Skeletal muscle tissue (tissue), 4 donors: ENCODE data around the gene INHBC. TPM values are rescaled to one million over a fixed set of nuclear protein-coding genes. Genes with fewer than 3 reads are reported as not detected.

Source experiments
- H3K27ac ChIP-seq: one replicate; pipeline ENCODE4 v1.7.0; 2013; ENCODE audit warnings: mild to moderate bottlenecking, low read depth, low read length, inconsistent platforms
- H3K27me3 ChIP-seq, 3 donors: one replicate each; pipeline ENCODE4 v1.7.0; 2013; ENCODE audit warnings: low read length in 3 of 3; ENCODE audit not compliant: control insufficient read depth in 3 of 3, insufficient read depth in 3 of 3
- H3K36me3 ChIP-seq, 3 donors: one replicate each; pipeline ENCODE4 v1.7.0; 2013; ENCODE audit warnings: low read length in 3 of 3; ENCODE audit not compliant: control insufficient read depth in 3 of 3, insufficient read depth in 3 of 3
- H3K4me1 ChIP-seq, 3 donors: one replicate each; pipeline ENCODE4 v1.7.0; 2013; ENCODE audit warnings: low read length in 3 of 3, mild to moderate bottlenecking in 3 of 3; ENCODE audit not compliant: control insufficient read depth in 3 of 3, insufficient read depth in 3 of 3
- H3K4me3 ChIP-seq, 3 donors: one replicate each; pipeline ENCODE4 v1.7.0; 2013; ENCODE audit warnings: low read length in 3 of 3
- H3K9ac ChIP-seq, 3 donors: one replicate each; pipeline ENCODE4 v1.7.0; 2013; ENCODE audit warnings: low read length in 3 of 3, mild to moderate bottlenecking in 3 of 3, moderate library complexity in 2 of 3, low read depth in 1 of 3
- H3K9me3 ChIP-seq, 3 donors: one replicate each; pipeline ENCODE4 v1.7.0; 2013; ENCODE audit warnings: low read length in 3 of 3; ENCODE audit not compliant: control insufficient read depth in 3 of 3
- total RNA-seq: library from RNA; depleted of rRNA; stranded (reverse); fragments of >200 nt; gene quantifications from one replicate; pipeline ENCODE4 v1.2.3, GENCODE V29; 2014
- donor health status: Osteomylitis.

Gene INHBC
- total RNA-seq, 1 donor from 2014 or later = not detected

GRCh38 chr12:57465030-57465746 is 30.6 kb downstream of the INHBC start:
- Histone ChIP-seq H3K36me3 (no peaks in the 10 kb centered on the region), H3K4me1 (peaks cover 17 to 22% (median 21%) of the 10 kb centered on the region in 3 donors), H3K27ac (no peak overlapping the region), H3K9me3 (no peaks in the 10 kb centered on the region), H3K9ac (no peak overlapping the region), H3K27me3 (peaks cover 11 to 32% (median 18%) of the 10 kb centered on the region in 3 donors), H3K4me3 (no peak overlapping the region)

- H3K36me3 ChIP-seq = no peaks in the 10 kb centered on the region
- peaks cover 8 to 27% (median 22%) of the 10 kb centered on the region in 3 donors for H3K27me3 ChIP-seq
Observed at GRCh38 chr12:57465747-57466505, 31.3 kb downstream of the INHBC start.

GRCh38 chr12:57467212-57467874 is 32.8 kb downstream of the INHBC start:
- H3K9ac ChIP-seq = no peak overlapping the region
- no peak overlapping the region for H3K27ac ChIP-seq
- H3K4me1 ChIP-seq = peaks cover 3 to 6% (median 6%) of the 10 kb centered on the region in 3 donors
- H3K27me3 ChIP-seq = peaks cover 8 to 32% (median 26%) of the 10 kb centered on the region in 3 donors
- H3K4me3 ChIP-seq = no peak overlapping the region
- no peaks in the 10 kb centered on the region for H3K9me3 ChIP-seq
- H3K36me3 ChIP-seq = no peaks in the 10 kb centered on the region

More at GRCh38 chr12:57465747-57466505, 31.3 kb downstream of the INHBC start:
- peaks cover 12 to 14% (median 14%) of the 10 kb centered on the region in 3 donors for H3K4me1 ChIP-seq
- H3K9ac ChIP-seq = no peak overlapping the region
- H3K4me3 ChIP-seq = no peak overlapping the region
- no peaks in the 10 kb centered on the region for H3K9me3 ChIP-seq
- no peak overlapping the region for H3K27ac ChIP-seq

- no peak overlapping the region for H3K27ac ChIP-seq
- peaks cover 0 to under 1% (median under 1%) of the 10 kb centered on the region in 3 donors for H3K4me1 ChIP-seq
- peaks cover 14 to 35% (median 30%) of the 10 kb centered on the region in 3 donors for H3K27me3 ChIP-seq
- no peaks in the 10 kb centered on the region for H3K36me3 ChIP-seq
- H3K9ac ChIP-seq = no peak overlapping the region
- H3K9me3 ChIP-seq = no peaks in the 10 kb centered on the region
- no peak overlapping the region for H3K4me3 ChIP-seq
Observed at GRCh38 chr12:57467915-57468314, 33.3 kb downstream of the INHBC start.

- Histone ChIP-seq H3K27ac (no peak overlapping the region), H3K27me3 (peaks cover 26 to 45% (median 41%) of the 10 kb centered on the region in 3 donors), H3K4me3 (no peak overlapping the region), H3K9me3 (no peaks in the 10 kb centered on the region), H3K4me1 (no peaks in the 10 kb centered on the region), H3K9ac (no peak overlapping the region), H3K36me3 (no peaks in the 10 kb centered on the region)
Observed at GRCh38 chr12:57469296-57470164, 34.9 kb downstream of the INHBC start.

- Histone ChIP-seq H3K9me3 (no peaks in the 10 kb centered on the region), H3K36me3 (no peaks in the 10 kb centered on the region), H3K27me3 (peaks cover 35 to 50% (median 49%) of the 10 kb centered on the region in 3 donors)
Observed at GRCh38 chr12:57470286-57470969, 35.8 kb downstream of the INHBC start.

GRCh38 chr12:57470970-57471656 is 36.5 kb downstream of the INHBC start:
- no peak overlapping the region for H3K27ac ChIP-seq
- H3K4me3 ChIP-seq = no peak overlapping the region
- no peak overlapping the region for H3K9ac ChIP-seq
- no peaks in the 10 kb centered on the region for H3K36me3 ChIP-seq
- peaks cover 10 to 14% (median 10%) of the 10 kb centered on the region in 3 donors for H3K4me1 ChIP-seq
- no peaks in the 10 kb centered on the region for H3K9me3 ChIP-seq
- H3K27me3 ChIP-seq = peaks cover 42 to 56% (median 54%) of the 10 kb centered on the region in 3 donors

More at GRCh38 chr12:57470286-57470969, 35.8 kb downstream of the INHBC start:
- Histone ChIP-seq H3K9ac (no peak overlapping the region), H3K4me3 (no peak overlapping the region), H3K4me1 (peaks cover 4 to 7% (median 6%) of the 10 kb centered on the region in 3 donors), H3K27ac (no peak overlapping the region)

- no peak overlapping the region for H3K4me3 ChIP-seq
- no peaks in the 10 kb centered on the region for H3K9me3 ChIP-seq
- H3K36me3 ChIP-seq = no peaks in the 10 kb centered on the region
- H3K4me1 ChIP-seq = peaks cover 10 to 16% (median 13%) of the 10 kb centered on the region in 3 donors
- H3K27ac ChIP-seq = no peak overlapping the region
- peaks cover 46 to 61% (median 59%) of the 10 kb centered on the region in 3 donors for H3K27me3 ChIP-seq
- H3K9ac ChIP-seq = no peak overlapping the region
Observed at GRCh38 chr12:57471661-57472060, 37.1 kb downstream of the INHBC start.
